Memory B cell (primary cell): ENCODE data around the gene ZNF644.
A peak's percentile ranks its signal among the peaks of the same experiment; 100 is the strongest.
"Not testable (repeated sequence)": the region's sequence is repeated elsewhere in the genome, so short reads cannot be mapped to it uniquely, and the experiment has no call there.

Experiments
- ATAC-seq: fragments of 150-1000 bp; cut with Tn5 transposase; 2 replicates; pipeline ENCODE4 v1.10.0; 2021; ENCODE audit warnings: low read depth, mild to moderate bottlenecking, moderate library complexity
- DNase-seq, 2 donors: peaks; one replicate each; pipeline ENCODE4 v3.0.0; 2022; ENCODE audit warnings: low spot score in 2 of 2
- H3K27ac Mint-ChIP-seq: one replicate; pipeline ENCODE4 v1.8.0; 2022; ENCODE audit warnings: mild to moderate bottlenecking, moderate library complexity, mixed read lengths
- H3K27me3 Mint-ChIP-seq: one replicate; pipeline ENCODE4 v1.8.0; 2022; ENCODE audit warnings: mixed read lengths
- H3K36me3 Mint-ChIP-seq: one replicate; pipeline ENCODE4 v1.8.0; 2022; ENCODE audit warnings: mild to moderate bottlenecking, mixed read lengths
- H3K4me1 Mint-ChIP-seq: one replicate; pipeline ENCODE4 v1.8.0; 2022; ENCODE audit warnings: mixed read lengths
- H3K4me3 Mint-ChIP-seq: one replicate; pipeline ENCODE4 v1.8.0; 2022; ENCODE audit warnings: mild to moderate bottlenecking, moderate library complexity, mixed read lengths
- H3K9me3 Mint-ChIP-seq: one replicate; pipeline ENCODE4 v1.8.0; 2022; ENCODE audit warnings: mixed read lengths

Gene ZNF644

DNA sequence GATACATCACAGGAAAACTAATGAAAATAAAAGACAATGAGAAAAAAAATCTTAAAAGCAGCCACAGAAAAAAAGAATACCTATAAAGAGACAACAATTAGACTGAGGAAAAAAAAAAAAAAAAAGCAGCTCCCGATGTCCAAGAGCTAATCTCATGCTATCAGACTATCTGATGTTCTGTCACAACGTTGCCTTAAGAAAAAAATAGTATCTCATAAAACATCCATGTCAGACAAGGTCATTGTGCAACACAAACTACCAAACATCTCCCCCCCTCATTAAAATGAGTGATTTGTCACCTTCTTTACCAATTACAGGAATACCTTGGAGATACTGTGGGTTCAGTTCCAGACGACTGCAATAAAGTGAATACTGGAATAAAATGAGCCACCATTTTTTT, 68.9 kb downstream of the ZNF644 start:
- Mint-ChIP-seq H3K27ac (no peak overlapping the region), H3K4me1 (peaks cover 34% of the 10 kb centered on the region), H3K36me3 (peaks cover 36% of the 10 kb centered on the region), H3K27me3 (no peaks in the 10 kb centered on the region), H3K9me3 (peaks cover 2% of the 10 kb centered on the region), H3K4me3 (no peak overlapping the region)
- no peak for DNase-seq
- no peak for ATAC-seq

DNA sequence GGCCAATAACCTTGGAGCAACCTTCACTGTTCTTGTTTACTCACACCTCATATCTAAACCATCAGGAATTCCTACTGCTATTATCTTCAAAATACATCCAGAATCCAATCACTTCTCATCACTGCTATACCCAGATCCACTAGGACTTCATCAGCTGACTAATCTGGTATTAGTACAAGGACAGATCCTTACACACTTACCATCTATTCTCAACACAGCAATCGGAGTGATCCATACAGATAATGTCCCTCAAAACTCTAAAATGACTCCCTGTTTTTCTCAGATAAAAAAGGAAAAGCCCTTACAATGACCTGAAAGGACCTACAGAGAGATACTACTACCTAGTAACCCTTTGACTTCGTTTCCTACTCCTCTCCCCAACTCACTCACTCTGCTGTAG, 70.8 kb downstream of the ZNF644 start:
- Mint-ChIP-seq H3K4me3 (no peak overlapping the region), H3K9me3 (peaks cover 2% of the 10 kb centered on the region), H3K27ac (peak overlapping the region; percentile 17), H3K4me1 (peaks cover 29% of the 10 kb centered on the region), H3K27me3 (no peaks in the 10 kb centered on the region), H3K36me3 (peaks cover 20% of the 10 kb centered on the region)
- DNase-seq (no peak), ATAC-seq (no peak)

DNA sequence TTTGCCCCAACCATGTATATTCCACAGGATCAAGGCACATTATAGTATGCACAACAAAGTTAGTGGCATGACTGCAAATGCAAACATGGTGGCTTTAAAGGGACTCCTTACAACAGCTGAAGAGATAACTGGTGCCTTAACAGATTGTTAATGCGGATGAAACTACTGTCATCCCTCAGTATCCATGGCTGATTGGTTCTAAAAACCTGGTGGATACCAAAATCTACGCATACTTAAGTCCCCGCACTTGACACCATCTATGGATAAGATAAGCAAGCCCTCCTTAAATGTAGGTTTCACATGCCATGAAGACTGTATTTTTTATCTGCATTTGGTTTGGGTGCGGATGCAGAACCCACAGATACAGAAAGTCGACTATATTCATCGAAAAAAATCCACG, 73.5 kb downstream of the ZNF644 start:
- H3K27ac Mint-ChIP-seq = no peak overlapping the region
- peaks cover 13% of the 10 kb centered on the region for H3K36me3 Mint-ChIP-seq
- no peak for ATAC-seq
- H3K4me3 Mint-ChIP-seq = no peak overlapping the region
- no peaks in the 10 kb centered on the region for H3K27me3 Mint-ChIP-seq
- no peak for DNase-seq
- H3K4me1 Mint-ChIP-seq = peaks cover 20% of the 10 kb centered on the region
- H3K9me3 Mint-ChIP-seq = no peaks in the 10 kb centered on the region

DNA sequence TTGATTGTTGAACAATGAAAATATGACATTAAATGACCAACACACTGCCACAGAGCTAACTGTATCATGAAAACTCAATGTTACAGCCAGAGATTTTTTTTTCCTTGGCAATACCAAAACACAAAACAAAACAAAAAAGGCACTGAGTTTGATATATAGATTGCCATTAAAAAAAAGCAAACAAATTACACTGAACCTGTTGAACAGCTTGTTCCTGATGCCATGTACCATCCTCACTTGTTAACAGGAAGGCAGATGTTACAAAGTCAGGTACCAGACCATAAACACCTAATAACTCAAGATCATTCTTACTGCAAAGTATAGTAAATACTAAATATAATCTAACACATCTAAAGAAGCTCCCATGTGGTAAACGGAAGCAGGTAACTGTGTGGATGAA, 75.2 kb downstream of the ZNF644 start:
- Mint-ChIP-seq H3K27ac (no peak overlapping the region), H3K27me3 (no peaks in the 10 kb centered on the region), H3K36me3 (peaks cover 12% of the 10 kb centered on the region), H3K4me3 (no peak overlapping the region), H3K9me3 (no peaks in the 10 kb centered on the region), H3K4me1 (peaks cover 14% of the 10 kb centered on the region)
- DNase-seq (no peak), ATAC-seq (no peak)

DNA sequence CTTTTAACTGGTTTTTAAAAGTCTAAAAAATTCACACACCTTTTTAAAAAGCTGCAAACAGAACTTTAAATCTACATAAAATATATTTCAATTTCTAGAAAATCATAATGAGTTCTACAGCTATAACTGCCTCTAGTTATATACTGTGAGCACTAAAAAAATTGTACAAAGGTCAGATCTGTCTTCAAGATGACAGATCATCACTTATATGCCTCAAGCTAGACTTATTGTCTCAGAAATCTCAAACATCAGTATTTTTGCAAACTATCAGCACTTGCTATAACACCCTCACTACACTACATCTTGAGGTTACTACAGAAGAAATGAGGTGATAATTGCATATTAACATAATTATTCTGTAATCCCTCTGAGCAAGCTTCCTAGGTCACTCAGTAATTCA, 76.5 kb downstream of the ZNF644 start:
- Mint-ChIP-seq H3K9me3 (no peaks in the 10 kb centered on the region), H3K27ac (no peak overlapping the region), H3K4me3 (no peak overlapping the region), H3K4me1 (peaks cover 5% of the 10 kb centered on the region), H3K27me3 (no peaks in the 10 kb centered on the region), H3K36me3 (peaks cover 18% of the 10 kb centered on the region)
- no peak for DNase-seq
- no peak for ATAC-seq

DNA sequence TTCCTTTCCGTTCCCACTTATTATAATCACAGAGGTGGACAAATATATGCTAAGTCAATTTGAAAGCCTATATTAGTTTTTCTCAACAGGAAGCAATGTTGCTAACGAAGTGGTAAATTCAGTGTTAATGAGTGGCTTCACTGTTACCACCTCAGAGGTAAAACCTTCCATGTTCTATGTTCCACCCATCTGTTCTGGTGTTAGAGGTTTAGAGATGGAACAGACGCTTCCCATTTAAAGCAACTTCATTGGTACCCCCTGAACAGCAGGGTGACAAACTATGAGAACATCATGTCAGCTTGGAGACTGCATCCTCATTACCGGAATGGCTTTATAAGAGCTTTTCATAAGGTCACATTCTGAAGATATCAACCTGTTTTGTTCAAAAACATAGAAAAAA, 77.9 kb downstream of the ZNF644 start:
- ATAC-seq = no peak
- Mint-ChIP-seq H3K27ac (no peak overlapping the region), H3K27me3 (no peaks in the 10 kb centered on the region), H3K36me3 (peaks cover 31% of the 10 kb centered on the region), H3K9me3 (no peaks in the 10 kb centered on the region), H3K4me1 (peaks cover 5% of the 10 kb centered on the region), H3K4me3 (no peak overlapping the region)
- DNase-seq = no peak

DNA sequence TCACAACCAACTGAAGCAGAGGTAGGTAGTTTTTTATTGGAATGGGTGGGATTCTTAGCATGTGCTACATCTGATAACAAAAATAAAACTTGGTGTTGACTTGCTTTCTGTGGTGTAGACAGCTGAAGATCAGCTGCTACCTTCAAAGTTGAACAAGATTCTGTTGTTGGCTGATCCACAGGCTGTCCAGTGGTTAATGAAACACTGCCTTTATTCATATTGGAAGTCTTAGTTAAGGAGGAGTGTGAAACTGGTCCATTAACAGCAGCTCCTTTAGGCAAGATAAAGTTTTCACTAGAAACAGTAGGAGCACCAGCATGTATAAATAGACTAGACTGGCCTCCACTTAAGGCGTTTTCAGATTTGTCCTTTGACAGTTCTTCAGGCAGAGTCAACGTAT, 81.1 kb downstream of the ZNF644 start:
- Mint-ChIP-seq H3K27me3 (no peaks in the 10 kb centered on the region), H3K36me3 (peaks cover 51% of the 10 kb centered on the region), H3K9me3 (no peaks in the 10 kb centered on the region), H3K27ac (no peak overlapping the region), H3K4me1 (peaks cover 2% of the 10 kb centered on the region), H3K4me3 (no peak overlapping the region)
- ATAC-seq (no peak), DNase-seq (no peak)

DNA sequence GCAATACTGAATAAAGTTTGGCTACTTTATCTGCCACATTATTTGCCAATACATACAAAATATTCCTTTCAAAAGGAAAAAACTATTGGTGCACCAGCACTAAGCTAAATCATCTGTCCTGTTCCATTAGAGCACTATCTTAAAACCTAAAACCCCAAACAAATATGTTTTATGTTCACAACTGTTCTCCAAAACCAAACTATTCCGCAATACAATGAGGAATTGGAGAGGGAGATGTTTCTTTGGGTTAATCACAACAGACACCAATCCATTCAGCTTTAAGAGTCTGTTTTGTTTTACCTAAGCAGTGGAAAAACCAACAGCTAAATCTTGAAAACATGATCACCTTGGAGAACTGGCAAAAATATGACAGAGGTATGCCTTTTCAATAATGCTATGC, 85.1 kb downstream of the ZNF644 start:
- Mint-ChIP-seq H3K36me3 (peaks cover 49% of the 10 kb centered on the region), H3K4me3 (no peak overlapping the region), H3K27ac (no peak overlapping the region), H3K9me3 (no peaks in the 10 kb centered on the region), H3K4me1 (peaks cover 3% of the 10 kb centered on the region), H3K27me3 (no peaks in the 10 kb centered on the region)
- DNase-seq (no peak), ATAC-seq (no peak)

DNA sequence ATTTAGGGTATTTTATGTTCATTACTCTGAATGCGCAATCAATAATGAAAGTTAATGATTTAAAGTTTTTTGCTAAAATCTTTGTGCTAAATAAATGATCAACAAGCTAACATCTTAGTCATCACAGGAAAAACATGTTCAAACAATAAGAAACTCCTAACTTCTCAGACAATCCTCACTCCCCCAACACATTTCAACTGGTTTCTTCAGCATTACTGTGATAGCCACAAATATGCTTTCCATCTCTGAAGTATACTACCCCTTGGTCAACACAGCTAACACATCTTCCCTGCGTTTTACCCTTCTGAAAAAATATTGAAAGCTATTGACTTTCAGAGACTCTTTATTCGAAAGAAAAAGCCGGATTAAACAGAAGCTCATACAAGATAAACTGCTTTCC, 85.8 kb downstream of the ZNF644 start:
- H3K27me3 Mint-ChIP-seq = no peaks in the 10 kb centered on the region
- peaks cover 3% of the 10 kb centered on the region for H3K4me1 Mint-ChIP-seq
- H3K36me3 Mint-ChIP-seq = peaks cover 46% of the 10 kb centered on the region

DNA sequence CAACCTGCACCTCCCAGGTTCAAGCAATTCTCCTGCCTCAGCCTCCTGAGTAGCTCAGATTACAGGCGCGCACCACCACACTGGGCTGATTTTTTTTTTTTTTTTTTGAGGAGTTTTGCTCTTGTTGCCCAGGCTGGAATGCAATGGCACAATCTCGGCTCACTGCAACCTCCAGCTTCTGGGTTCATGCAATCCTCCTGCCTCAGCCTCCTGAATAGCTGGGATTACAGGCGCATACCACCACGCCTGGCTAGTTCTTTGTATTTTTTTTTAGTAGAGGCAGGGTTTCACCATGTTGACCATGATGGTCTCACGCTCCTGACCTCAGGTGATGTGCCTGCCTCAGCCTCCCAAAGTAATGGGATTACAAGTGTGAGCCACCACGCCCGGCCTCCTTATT, 93.6 kb downstream of the ZNF644 start:
- peaks cover 30% of the 10 kb centered on the region for H3K36me3 Mint-ChIP-seq

More for the DNA sequence above, 85.8 kb downstream of the ZNF644 start:
- Mint-ChIP-seq H3K27ac (peak overlapping the region; percentile 35), H3K4me3 (no peak overlapping the region), H3K9me3 (no peaks in the 10 kb centered on the region)
- DNase-seq (no peak), ATAC-seq (no peak)

DNA sequence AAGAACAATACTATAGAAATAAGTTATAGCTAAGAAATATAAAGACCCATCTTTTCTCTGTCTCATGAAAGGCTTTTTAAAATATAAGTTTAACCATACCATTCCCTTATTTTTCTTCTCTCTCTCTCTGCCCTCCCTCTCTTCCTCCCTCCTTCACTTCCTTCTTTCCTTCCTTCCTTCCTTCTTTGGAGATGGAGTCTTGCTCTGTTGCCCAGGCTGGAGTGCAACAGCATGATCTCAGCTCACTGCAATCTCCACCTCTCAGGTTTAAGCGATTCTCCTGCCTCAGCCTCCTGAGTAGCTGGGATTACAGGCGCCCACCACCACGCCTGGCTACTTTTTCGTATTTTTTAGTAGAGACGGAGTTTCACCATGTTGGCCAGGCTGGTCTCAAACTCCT, 94.2 kb downstream of the ZNF644 start:
- not testable (repeated sequence) for H3K27me3 Mint-ChIP-seq, H3K4me3 Mint-ChIP-seq, DNase-seq, ATAC-seq, H3K9me3 Mint-ChIP-seq
- peaks cover 30% of the 10 kb centered on the region for H3K36me3 Mint-ChIP-seq
- peaks cover 31% of the 10 kb centered on the region for H3K4me1 Mint-ChIP-seq
- H3K27ac Mint-ChIP-seq = peak overlapping the region; percentile 60

More for the DNA sequence above, 93.6 kb downstream of the ZNF644 start:
- H3K9me3 Mint-ChIP-seq, ATAC-seq, H3K27me3 Mint-ChIP-seq, DNase-seq, H3K4me3 Mint-ChIP-seq: not testable (repeated sequence)
- Mint-ChIP-seq H3K27ac (peak overlapping the region; percentile 82), H3K4me1 (peaks cover 29% of the 10 kb centered on the region)

DNA sequence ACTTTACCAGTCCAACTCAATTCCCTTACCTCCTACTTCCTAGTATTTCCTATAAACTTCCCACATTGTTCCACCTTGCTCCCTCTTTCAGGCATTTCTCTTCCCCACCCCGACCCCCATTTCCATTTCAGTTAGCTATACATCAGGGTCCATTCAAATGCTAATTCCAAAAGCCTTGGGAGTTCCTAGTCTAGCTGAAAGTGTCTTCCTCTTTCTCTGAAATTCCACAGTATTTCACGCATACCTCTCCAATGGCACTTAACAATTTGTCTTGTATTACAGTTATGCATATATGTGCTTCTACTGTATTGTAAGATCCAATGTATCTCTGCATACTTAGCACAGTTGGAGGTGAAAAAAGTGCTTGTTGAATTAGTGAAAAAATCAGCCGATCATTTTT, 94.9 kb downstream of the ZNF644 start:
- ATAC-seq (no peak), DNase-seq (no peak)
- Mint-ChIP-seq H3K9me3 (peaks cover 8% of the 10 kb centered on the region), H3K4me1 (peaks cover 38% of the 10 kb centered on the region), H3K27ac (no peak overlapping the region), H3K4me3 (no peak overlapping the region), H3K27me3 (no peaks in the 10 kb centered on the region), H3K36me3 (peaks cover 30% of the 10 kb centered on the region)

DNA sequence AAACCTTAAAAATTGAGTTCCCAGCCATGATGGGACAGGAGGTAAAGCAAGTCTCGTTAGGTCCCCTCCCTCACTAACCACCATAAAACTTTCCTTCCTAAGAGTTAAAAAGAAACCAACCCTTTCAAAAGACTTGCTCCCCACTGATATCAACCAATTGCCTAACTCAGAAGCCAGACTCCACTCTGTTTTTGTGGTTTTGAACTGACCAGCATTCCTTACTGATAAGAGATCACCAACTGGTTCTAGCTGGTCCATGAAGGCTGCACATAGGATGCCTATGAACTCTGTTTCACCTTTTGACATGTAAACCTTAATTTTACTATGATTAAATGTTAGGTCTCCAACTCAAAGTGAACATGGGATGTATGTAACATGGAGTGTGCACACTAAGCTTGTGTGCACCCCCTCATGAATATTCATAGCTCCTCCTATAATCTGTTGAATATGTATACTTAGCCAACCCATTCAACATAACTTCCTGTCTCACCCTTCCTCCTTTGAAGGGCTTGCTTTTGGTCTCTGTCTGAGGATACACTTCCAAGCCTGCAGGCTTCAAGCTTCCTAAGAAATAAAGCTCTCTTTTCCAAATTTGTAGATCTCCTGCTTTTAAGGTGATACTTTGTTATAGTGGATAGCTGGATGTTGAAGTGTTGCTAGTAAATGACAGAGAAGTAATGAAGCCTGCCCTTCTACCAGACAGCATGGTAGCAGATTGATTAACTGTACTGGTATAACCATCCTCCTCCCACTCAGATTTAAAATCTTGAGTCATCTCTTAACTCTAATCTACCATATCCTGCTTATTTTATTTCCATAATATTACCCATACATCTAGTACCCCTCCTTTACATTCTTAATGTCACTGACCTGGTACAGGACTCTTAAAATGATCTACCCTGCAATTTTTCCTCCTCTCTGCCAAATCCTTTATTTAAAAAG, 95.6 kb downstream of the ZNF644 start:
- H3K36me3 Mint-ChIP-seq = peaks cover 30% of the 10 kb centered on the region
- no peak for ATAC-seq

DNA sequence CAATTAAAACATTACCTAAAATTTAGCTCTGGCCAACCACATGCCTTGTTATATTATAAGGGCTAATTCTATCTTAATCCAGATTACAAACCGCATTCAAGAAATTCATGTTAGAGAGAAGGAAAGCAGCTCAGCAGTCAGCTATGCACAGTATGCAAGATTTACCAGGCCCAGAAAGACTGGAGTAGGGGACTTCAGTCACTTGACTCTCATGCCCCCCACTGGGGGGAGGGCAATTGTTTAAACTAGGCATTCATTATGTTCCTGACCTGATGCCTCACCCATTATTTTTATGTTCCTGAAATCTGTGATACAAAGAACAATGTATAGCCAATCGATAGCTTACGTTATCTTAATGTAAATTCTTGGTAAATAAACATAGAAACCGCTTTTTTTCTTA, 96.9 kb downstream of the ZNF644 start:
- H3K9me3 Mint-ChIP-seq = peaks cover 8% of the 10 kb centered on the region
- H3K4me3 Mint-ChIP-seq = no peak overlapping the region
- H3K27ac Mint-ChIP-seq = no peak overlapping the region
- peaks cover 43% of the 10 kb centered on the region for H3K4me1 Mint-ChIP-seq
- ATAC-seq (no peak), DNase-seq (no peak)
- H3K36me3 Mint-ChIP-seq = peaks cover 24% of the 10 kb centered on the region
- no peaks in the 10 kb centered on the region for H3K27me3 Mint-ChIP-seq

More for the DNA sequence above, 95.6 kb downstream of the ZNF644 start:
- H3K4me3 Mint-ChIP-seq = no peak overlapping the region
- peak overlapping the region; percentile 54 for H3K27ac Mint-ChIP-seq
- peaks cover 8% of the 10 kb centered on the region for H3K9me3 Mint-ChIP-seq
- H3K27me3 Mint-ChIP-seq = no peaks in the 10 kb centered on the region
- DNase-seq = no peak
- peaks cover 40% of the 10 kb centered on the region for H3K4me1 Mint-ChIP-seq

DNA sequence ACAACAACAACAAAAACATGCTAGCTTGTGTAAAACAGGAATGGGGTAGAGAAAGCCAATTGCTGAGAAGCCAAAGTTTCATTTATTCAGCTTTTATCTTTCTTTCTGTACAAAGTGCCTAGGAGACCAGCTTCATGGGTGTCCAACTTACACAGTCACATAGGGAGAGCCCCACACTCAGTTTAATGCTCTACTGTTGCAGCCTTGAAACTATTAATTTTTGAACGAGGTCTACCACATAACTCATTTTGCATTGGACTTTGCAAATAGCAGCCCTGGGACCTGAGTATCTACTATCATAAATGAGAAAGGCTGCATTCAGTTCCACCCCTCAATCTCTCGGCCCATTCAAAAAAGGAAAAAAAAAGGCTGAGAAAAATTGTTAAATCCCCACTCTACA, 98.8 kb downstream of the ZNF644 start:
- H3K27me3 Mint-ChIP-seq = no peaks in the 10 kb centered on the region
- H3K36me3 Mint-ChIP-seq = peaks cover 17% of the 10 kb centered on the region
- DNase-seq (no peak), ATAC-seq (no peak)
- H3K27ac Mint-ChIP-seq = peak overlapping the region; percentile 6
- H3K9me3 Mint-ChIP-seq = peaks cover 5% of the 10 kb centered on the region
- peaks cover 46% of the 10 kb centered on the region for H3K4me1 Mint-ChIP-seq
- H3K4me3 Mint-ChIP-seq = no peak overlapping the region
